GOT3 (cell line): ENCODE measurements around the gene SLC17A5.
"Not testable (repeated sequence)": the region's sequence is repeated elsewhere in the genome, so short reads cannot be mapped to it uniquely, and the experiment has no call there.

ENCODE experiments used
- DNase-seq: peaks from one replicate; lab custom pipeline; 2025; ENCODE audit warnings: mixed read lengths; lab: John Stamatoyannopoulos, UW

Gene SLC17A5, protein sequence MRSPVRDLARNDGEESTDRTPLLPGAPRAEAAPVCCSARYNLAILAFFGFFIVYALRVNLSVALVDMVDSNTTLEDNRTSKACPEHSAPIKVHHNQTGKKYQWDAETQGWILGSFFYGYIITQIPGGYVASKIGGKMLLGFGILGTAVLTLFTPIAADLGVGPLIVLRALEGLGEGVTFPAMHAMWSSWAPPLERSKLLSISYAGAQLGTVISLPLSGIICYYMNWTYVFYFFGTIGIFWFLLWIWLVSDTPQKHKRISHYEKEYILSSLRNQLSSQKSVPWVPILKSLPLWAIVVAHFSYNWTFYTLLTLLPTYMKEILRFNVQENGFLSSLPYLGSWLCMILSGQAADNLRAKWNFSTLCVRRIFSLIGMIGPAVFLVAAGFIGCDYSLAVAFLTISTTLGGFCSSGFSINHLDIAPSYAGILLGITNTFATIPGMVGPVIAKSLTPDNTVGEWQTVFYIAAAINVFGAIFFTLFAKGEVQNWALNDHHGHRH

DNA sequence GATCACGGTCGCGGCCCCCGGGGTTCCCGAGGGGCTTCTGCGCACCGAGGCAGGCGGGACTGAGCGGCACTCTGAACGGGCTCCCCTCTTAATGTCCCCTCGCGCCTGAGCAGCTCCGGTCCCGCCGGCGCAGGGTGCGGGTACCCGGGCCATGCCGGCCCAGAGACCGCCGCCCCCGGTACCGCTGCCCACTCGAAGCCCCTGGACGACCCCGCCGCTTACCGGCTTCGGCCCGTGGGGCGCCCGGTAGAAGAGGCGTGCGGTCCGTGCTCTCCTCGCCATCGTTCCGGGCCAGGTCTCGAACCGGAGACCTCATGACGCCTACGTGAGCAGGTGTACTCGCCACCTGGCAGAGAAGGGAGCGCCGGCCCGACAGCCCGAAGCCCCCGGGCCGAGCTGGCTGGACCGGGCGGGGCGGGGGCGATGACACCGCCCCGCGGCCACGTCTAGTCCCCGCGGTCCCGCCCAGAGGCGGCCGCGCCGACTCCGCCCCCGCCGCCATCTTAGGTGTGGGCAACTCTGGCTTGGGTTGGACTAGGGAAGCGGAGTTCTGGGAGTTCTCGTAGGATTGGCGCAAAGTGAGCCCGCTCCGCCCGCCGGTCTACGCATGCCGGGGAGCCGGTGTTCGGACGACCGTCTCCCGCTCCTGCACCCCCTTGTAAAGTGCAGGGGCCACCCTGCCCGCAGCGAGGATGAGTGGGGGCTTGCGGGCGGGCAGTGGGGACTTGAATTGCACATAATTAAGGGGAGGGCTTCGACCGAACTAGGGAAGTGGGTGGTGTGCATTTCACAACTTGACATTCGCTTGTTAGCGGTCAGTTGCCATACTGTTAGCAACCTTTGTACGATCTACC, at the start of gene SLC17A5:
Gene SLC17A5 (minus strand): TSS at position 422 of the 854 bp plus-strand sequence. CDS start 106 bp downstream, at position 316.
- DNase-seq, result peak; percentile 63

DNA sequence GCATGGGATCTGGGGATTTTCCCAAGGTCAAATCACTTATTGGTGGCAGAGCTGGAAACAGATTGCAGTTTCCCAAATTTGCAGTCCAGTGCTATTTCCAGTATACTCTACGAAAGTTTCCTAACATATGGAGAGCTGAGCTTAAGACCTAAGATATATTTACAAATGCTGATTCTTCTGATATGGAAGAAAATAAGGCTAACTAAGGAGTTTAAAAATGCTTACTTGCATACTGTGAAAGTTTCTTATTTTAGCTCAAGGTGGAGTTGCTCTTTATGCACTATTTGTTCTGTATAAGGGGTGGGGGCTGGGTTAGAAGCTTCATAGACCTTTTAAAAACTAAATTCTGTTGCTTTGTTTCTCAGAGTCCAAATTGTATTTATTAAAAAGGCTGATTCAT, 49.7 kb upstream of the SLC17A5 start:
- no peak for DNase-seq

DNA sequence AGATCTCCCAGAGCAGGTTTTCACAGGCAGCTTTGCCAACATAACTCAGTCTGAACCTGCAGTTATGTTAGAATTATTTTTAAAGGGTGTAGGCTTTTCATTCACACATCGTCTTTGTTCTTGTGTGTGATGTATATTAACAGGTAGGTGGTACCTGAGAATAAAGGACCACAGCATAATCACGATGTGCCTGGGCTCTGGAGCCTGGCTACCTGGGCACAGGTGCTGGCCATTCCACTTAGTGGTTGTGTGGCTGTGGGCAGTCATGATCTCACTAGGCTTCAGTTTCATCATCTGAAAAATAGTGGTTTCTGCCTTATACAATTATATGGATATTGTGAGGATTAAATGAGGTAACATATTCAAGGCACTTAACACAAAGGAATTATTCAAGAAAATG, 48.7 kb upstream of the SLC17A5 start:
- DNase-seq, result no peak

GRCh38 chr6:73699676-73700459, 46.1 kb upstream of the SLC17A5 start:
- DNase-seq, result no peak

DNA sequence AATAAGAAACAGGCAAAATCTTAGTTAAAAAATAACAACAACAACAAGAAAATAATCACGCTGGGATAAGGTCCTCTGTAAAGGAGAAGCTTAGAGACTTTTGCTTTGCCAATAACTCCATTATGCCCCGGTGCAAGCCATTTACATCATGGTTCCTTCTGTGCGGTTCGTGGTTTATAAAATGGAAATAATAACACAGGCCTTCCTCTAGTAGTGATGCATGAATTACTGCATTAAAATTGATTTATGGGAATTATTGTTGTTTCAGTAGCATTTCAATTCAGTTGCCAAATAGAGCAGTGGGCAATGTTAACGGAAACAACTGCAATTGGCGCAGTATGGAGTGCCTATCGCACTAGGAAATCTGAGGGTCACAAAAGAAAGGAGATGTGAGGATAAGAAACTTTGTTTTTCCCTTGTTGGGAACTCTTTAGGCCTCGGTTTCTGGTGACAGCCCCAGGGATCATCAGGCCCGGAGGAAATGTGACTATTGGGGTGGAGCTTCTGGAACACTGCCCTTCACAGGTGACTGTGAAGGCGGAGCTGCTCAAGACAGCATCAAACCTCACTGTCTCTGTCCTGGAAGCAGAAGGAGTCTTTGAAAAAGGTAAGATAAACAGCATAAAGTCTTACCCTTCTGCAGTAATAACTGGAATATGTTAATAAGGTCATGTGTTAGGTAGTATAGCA, 43.3 kb upstream of the SLC17A5 start:
- DNase-seq, result no peak

DNA sequence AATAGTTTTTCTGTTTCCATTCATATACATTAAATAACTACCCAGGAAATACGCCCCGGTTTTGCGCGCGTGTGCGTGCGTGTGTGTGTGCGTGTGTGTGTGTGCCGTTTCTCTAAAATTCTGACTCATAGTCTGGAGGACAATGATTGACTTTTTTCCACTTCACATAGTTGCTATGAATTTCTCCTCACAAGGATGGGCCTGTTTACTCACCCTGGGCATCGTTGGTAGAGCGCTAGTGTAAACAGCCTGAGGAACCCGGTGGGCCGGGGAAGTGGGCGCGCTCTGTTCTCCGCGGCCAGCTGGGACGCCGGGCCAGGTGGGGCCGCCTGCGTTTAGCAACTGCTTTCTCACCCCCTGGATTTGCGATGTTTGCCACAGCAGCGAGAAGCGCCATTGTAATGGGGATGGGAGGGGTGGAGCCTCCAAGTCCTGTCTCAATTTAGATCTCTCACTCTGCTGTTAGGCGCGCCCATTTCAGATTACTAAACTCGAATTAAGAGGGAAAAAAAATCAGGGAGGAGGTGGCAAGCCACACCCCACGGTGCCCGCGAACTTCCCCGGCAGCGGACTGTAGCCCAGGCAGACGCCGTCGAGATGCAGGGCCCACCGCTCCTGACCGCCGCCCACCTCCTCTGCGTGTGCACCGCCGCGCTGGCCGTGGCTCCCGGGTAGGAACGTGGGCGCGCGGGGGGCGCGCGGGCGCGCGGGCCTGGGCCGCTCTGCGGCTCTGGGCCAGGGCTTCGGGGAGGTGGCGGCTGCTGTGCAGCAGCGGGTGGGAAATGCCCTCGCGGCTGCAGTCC, 42.0 kb upstream of the SLC17A5 start, which contains the start of gene CD109:
Gene CD109 (plus strand): TSS at position 585 of the 803 bp plus-strand sequence. CDS start 13 bp downstream, at position 598.
- DNase-seq, result peak; percentile 77

- no peak for DNase-seq
Measured at GRCh38 chr6:73694711-73695411, 41.1 kb upstream of the SLC17A5 start.

DNA sequence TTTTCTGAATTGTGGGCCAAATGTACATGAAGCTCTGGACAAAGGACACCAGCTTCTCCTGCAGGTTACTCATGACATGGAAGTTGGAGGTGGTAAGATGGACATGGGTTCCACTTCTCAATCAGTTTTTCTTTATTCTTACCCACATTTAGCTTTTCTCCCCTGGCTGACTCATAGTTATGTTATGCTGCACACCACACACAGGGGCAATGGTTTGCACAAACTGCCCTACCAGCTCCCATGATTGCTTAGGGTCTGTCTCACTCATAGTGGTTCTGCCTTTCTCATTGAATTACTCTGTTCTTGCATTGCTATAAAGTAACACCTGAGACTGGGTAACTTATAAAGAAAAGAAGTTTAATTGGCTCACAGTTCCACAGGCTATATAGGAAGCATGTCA, 37.7 kb upstream of the SLC17A5 start:
- DNase-seq, result no peak

- DNase-seq, result no peak
Measured at GRCh38 chr6:73690056-73690455, 36.3 kb upstream of the SLC17A5 start.

GRCh38 chr6:73688351-73688750, 34.6 kb upstream of the SLC17A5 start:
- no peak for DNase-seq

- not testable (repeated sequence) for DNase-seq
Measured at GRCh38 chr6:73683574-73683973, 29.8 kb upstream of the SLC17A5 start.

DNA sequence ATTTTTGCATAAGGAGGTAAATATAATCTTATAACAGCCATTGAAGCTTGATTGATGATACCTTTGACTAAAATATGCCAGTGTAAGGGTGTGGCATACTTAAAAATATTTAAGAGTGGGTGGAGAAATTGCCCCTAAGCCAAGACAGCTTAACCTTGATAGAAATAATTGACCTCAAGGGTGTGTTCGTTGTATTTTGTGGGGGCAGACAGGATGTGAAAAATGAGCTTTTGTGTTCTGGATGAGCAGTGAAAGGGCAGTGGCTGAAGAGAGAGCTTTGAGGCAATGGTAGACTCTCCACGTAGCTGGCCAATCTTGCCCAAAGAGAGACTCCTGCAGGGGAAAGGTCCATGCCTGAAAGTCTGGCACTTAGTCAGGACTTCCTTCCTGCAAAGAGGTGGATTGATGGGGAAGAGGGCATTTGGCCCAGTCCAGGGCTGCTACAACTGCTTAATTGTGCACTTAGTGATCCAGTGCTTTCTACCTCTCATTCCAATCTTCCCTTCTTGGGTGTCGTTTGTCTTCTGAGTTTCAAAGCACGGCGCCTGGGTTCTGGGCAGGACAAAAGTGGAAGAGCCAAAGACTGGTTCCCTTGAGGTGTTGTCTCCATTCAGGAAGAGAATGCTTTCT, 26.6 kb upstream of the SLC17A5 start:
- no peak for DNase-seq

- not testable (repeated sequence) for DNase-seq
Measured at GRCh38 chr6:73679846-73680245, 26.1 kb upstream of the SLC17A5 start.

DNA sequence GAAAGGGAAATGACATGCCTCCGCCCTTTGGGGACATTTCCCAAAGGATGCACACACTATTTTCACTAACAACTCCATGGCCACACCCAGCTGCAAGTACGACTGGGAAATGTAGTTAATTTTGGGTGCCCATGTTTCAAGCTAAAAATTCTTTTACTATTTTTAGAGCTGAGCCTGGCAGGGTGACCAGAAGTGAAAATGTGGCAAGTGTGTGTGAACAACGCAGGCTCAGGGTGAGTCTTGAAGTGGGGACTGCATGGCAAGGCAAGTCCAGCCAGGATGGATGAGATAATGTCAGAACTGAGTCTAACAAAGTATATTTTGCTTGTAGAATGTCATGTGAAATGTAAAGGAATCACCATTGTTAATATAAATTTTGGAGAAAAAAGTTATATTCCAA, 25.2 kb upstream of the SLC17A5 start:
- DNase-seq, result no peak

DNA sequence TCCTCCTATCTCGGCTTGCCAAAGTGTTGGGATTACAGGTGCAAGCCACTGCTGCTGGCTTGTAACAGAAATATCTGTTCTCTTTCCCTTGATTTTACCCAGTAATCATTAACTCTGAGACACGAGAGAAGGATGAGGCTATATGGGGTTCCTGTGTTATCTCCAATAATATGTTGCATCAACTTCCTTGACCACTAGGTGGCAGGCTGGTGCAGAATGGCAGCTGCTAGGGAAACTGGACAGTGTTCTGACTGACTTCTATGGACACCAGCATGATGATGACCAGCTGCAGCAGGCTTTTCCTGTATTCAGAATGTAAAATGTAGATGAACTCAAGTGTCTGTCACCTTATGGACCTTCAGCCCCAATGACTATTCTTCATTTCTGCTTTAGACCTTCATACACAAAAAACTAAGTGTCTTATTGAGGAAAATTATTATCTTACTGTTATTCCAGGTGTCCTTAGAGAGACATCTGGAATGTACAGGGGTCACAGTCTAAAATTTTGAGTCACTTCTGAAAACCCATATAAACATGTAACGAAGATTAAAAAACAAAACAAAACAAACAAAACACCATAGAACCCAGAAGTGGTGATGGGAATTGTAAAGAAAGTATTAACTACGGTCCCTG, 21.8 kb upstream of the SLC17A5 start:
- peak; percentile 15 for DNase-seq

- DNase-seq, result no peak
Measured at GRCh38 chr6:73671911-73672685, 18.3 kb upstream of the SLC17A5 start.

GRCh38 chr6:73669005-73669404, 15.2 kb upstream of the SLC17A5 start:
- DNase-seq, result no peak

GRCh38 chr6:73667798-73668197, 14.0 kb upstream of the SLC17A5 start:
- no peak for DNase-seq
